VCaP (cell line): Measurements from ENCODE around the gene FITM2.
"Not testable (repeated sequence)": the region's sequence is repeated elsewhere in the genome, so short reads cannot be mapped to it uniquely, and the experiment has no call there.

ENCODE experiments used
- H3K27ac ChIP-seq: fragments of 450-650 bp; 2 replicates; pipeline ENCODE4 v1.5.1; 2017
- TF ChIP-seq, protein P1 (sequence below): fragments of 450-650 bp; conservative IDR thresholded peaks from 2 replicates; pipeline ENCODE4 v1.5.1; 2017; ENCODE audit warnings: mild to moderate bottlenecking, moderate library complexity

FITM2 gene

DNA sequence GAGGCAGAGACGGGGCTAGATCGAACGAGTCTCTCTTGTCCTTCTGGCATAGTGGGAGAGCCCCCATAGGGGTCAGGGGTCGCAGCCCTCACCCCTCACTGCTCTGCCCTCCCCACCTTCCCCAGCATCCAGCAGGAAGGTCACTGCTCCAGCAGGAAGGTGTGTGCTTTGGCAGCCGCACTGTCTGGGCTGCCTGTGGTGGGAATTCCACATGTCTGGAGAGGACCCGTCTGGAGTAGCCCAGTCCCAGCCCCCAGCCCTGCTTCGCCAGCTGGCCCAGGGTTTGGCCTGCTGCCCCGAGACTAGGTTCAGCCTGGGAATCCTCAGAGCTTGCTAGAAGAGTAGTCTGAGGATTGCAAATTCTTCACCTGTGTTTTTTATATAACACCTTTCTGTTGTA is 23.3 kb upstream of the FITM2 start:
- TF ChIP-seq, protein P1, sequence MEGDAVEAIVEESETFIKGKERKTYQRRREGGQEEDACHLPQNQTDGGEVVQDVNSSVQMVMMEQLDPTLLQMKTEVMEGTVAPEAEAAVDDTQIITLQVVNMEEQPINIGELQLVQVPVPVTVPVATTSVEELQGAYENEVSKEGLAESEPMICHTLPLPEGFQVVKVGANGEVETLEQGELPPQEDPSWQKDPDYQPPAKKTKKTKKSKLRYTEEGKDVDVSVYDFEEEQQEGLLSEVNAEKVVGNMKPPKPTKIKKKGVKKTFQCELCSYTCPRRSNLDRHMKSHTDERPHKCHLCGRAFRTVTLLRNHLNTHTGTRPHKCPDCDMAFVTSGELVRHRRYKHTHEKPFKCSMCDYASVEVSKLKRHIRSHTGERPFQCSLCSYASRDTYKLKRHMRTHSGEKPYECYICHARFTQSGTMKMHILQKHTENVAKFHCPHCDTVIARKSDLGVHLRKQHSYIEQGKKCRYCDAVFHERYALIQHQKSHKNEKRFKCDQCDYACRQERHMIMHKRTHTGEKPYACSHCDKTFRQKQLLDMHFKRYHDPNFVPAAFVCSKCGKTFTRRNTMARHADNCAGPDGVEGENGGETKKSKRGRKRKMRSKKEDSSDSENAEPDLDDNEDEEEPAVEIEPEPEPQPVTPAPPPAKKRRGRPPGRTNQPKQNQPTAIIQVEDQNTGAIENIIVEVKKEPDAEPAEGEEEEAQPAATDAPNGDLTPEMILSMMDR = no peak

DNA sequence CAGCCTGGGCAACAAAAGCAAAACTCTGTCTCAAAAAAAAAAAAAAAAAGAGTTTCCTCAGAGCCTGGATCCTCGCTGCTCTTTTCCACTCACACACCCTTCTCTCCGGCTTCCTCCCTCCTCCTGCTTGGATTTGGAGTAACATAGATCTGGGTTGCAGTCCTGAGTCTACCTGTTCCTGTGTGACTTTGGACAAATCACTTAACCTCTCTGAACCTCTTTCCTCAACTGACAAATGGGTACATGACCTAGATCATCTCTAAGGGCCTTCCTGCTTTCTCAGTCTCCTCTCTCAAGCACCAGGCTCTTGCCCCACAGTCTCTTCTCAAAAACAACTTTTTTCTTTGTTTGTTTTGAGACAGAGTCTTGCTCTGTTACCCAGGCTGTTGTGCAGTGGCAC is 20.2 kb upstream of the FITM2 start:
- no peak overlapping the region for H3K27ac ChIP-seq
- TF ChIP-seq, protein P1 = no peak

More for the DNA sequence above, 23.3 kb upstream of the FITM2 start:
- H3K27ac ChIP-seq = no peak overlapping the region

DNA sequence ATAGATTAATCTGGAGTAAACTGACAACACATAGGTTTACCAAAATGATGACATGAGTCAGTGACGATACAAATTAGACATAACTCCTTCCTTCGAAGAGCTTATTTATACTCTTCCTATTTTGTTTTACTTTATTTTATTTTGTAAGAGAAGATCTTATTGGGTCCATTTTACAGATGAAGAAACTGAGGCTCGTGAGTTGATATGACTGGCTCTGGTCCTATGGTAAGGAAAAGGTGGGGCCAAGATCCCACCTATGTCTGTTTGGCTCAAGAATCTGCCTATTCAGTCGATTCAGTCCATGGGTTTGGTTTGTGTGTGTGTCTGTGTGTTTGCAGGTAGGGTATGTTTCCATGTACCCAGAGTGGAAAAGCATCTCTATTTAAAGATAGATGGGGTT is 17.4 kb upstream of the FITM2 start:
- TF ChIP-seq, protein P1 = no peak
- no peak overlapping the region for H3K27ac ChIP-seq

DNA sequence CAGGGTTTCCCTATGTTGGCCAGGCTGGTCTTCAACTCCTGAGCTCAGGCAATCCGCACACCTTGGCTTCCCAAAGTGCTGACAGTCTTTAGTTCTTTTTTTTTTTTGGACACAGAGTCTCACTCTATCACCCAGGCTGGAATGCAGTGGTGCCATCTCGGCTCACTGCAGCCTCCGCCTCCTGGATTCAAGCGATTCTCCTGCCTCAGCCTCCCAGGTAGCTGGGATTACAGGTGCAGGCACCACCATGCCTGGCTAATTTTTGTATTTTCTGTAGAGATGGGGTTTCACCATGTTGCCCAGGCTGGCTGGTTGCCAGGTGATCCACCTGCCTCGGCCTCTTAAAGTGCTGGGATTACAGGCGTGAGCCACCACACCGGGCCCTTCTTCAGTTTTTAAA is 16.7 kb upstream of the FITM2 start:
- not testable (repeated sequence) for H3K27ac ChIP-seq

DNA sequence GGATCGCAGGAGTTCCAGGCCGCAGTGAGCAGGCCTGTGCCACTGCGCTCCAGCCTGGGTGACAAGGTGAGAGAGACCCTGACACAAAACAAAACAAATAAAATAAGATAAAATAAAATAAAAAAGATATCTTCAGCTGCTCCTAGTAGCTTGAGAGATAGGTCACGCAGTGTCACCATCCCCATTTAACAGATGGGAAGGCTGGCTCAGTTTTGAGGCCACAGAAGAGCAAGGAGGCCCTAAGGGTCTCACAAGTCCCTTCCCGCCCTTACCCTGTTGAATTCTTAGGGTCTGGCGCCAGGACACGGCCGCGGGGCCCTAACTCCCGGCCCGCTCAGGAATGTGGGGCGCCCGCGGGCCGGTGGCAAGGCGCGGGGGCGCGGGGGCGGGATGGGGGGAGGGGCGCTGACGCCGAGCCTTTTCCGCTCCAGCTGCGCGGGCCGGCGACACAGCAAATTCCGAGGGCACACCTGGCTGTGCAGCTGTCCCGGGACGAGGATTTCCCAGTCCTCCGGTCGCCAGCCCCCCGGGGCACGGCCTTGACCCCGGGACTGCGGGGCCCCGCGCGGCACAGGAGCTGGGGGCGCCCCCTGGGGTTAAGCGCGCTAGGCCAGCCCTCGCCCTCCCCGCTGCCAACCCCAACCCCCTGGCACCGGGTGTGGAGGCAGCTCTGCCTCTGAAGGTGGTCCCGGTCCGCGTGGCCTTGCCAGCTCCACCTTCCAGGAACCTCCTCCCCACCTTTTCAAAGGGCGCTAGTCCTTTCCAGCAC is 15.6 kb upstream of the FITM2 start:
- H3K27ac ChIP-seq = no peak overlapping the region
- TF ChIP-seq, protein P1 = no peak

DNA sequence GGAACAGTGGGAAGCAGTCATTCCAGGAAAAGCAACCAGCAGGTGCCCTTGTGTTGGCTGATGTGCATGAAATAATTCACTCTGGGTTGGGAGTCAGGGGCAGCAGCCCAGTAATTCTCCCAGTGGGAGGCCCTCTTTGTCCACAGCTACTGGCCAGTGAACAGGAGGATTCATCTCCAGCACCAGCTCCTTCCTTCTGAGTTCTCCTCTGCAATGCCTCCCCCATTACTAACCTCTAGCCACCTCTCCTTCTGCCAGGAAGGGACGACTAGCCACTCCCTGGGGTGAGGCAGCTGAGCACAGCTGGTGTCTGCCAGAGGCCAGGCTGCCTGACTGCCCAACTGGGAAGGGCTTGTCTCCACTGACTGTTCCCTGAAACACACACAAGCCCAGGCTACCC is 13.3 kb upstream of the FITM2 start:
- H3K27ac ChIP-seq = no peak overlapping the region

DNA sequence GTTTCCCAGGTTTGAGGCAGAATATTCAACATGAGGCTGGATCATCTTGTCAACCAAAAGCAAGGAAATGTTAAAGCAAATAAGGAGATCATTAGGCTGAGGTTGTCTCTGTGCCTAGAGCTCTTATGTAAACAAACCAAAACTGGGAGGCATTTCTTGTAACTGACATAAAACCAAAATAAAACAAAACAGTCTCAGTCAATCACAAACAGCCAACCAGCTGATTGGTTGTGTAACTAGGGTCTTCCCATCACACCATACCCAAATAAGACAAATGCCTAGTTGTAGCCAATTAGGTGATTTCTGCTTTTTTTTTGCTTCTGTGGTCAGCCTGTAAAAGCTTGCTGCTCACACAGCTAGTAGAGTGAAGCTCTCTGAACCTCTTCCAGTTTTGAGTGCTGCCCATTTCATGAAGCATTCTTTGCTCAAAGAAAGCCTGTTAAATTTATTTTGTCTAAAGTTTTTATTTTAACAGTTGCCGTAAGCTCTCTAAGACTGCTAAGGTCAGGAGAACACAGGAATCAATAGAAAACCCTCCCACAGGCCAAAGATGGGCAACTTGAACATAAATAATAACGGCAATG is 8.9 kb upstream of the FITM2 start:
- TF ChIP-seq, protein P1 = no peak

More for the DNA sequence above, 13.3 kb upstream of the FITM2 start:
- TF ChIP-seq, protein P1 = no peak

DNA sequence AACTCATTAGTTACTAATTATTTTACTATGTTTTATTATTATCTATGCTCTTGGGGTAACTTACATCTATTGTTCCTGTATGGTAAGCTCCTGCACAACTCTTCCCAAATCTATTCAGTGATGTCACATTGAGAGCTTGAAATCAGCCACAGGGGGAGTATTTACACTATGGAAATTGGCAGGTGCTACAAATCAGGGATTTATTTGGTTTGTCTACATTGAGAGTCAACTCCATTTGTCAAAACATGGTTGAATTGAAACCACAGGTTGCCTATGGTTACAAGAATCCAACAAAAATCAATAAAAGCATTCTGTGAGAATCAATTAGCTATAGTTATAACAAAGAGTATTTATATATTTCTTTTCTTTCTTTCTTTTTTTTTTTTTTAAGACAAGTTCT is 3.9 kb upstream of the FITM2 start:
- H3K27ac ChIP-seq = no peak overlapping the region
- TF ChIP-seq, protein P1 = no peak

More for the DNA sequence above, 8.9 kb upstream of the FITM2 start:
- no peak overlapping the region for H3K27ac ChIP-seq
